Skeletal muscle tissue (tissue), 4 donors: ENCODE data around the gene RBM42. TPM values are rescaled to one million over a fixed set of nuclear protein-coding genes. Genes with fewer than 3 reads are reported as not detected.

Experiments
- H3K27ac ChIP-seq: one replicate; pipeline ENCODE4 v1.7.0; 2013; ENCODE audit warnings: mild to moderate bottlenecking, low read depth, low read length, inconsistent platforms
- H3K27me3 ChIP-seq, 3 donors: one replicate each; pipeline ENCODE4 v1.7.0; 2013; ENCODE audit warnings: low read length in 3 of 3; ENCODE audit not compliant: control insufficient read depth in 3 of 3, insufficient read depth in 3 of 3
- H3K36me3 ChIP-seq, 3 donors: one replicate each; pipeline ENCODE4 v1.7.0; 2013; ENCODE audit warnings: low read length in 3 of 3; ENCODE audit not compliant: control insufficient read depth in 3 of 3, insufficient read depth in 3 of 3
- H3K4me1 ChIP-seq, 3 donors: one replicate each; pipeline ENCODE4 v1.7.0; 2013; ENCODE audit warnings: low read length in 3 of 3, mild to moderate bottlenecking in 3 of 3; ENCODE audit not compliant: control insufficient read depth in 3 of 3, insufficient read depth in 3 of 3
- H3K4me3 ChIP-seq, 3 donors: one replicate each; pipeline ENCODE4 v1.7.0; 2013; ENCODE audit warnings: low read length in 3 of 3
- H3K9ac ChIP-seq, 3 donors: one replicate each; pipeline ENCODE4 v1.7.0; 2013; ENCODE audit warnings: low read length in 3 of 3, mild to moderate bottlenecking in 3 of 3, moderate library complexity in 2 of 3, low read depth in 1 of 3
- H3K9me3 ChIP-seq, 3 donors: one replicate each; pipeline ENCODE4 v1.7.0; 2013; ENCODE audit warnings: low read length in 3 of 3; ENCODE audit not compliant: control insufficient read depth in 3 of 3
- total RNA-seq: library from RNA; depleted of rRNA; stranded (reverse); fragments of >200 nt; gene quantifications from one replicate; pipeline ENCODE4 v1.2.3, GENCODE V29; 2014
- donor health status: Osteomylitis.

Gene RBM42
- total RNA-seq, 1 donor from 2014 or later, result 20.9 TPM

GRCh38 chr19:35665157-35665556 is 36.3 kb downstream of the RBM42 start:
- no peak overlapping the region for H3K27ac ChIP-seq
- no peaks in the 10 kb centered on the region for H3K4me1 ChIP-seq
- no peaks in the 10 kb centered on the region for H3K9me3 ChIP-seq
- peaks cover 3 to 31% (median 10%) of the 10 kb centered on the region in 3 donors for H3K36me3 ChIP-seq
- H3K27me3 ChIP-seq, result peaks cover 5 to 8% (median 7%) of the 10 kb centered on the region in 3 donors
- H3K9ac ChIP-seq, result no peak overlapping the region
- H3K4me3 ChIP-seq, result no peak overlapping the region

GRCh38 chr19:35665604-35666003 is 36.8 kb downstream of the RBM42 start:
- Histone ChIP-seq H3K36me3 (peaks cover 3 to 30% (median 10%) of the 10 kb centered on the region in 3 donors), H3K9me3 (no peaks in the 10 kb centered on the region), H3K9ac (no peak overlapping the region), H3K27ac (no peak overlapping the region), H3K4me1 (no peaks in the 10 kb centered on the region), H3K4me3 (no peak overlapping the region), H3K27me3 (peaks cover 5 to 8% (median 7%) of the 10 kb centered on the region in 3 donors)

- Histone ChIP-seq H3K9me3 (no peaks in the 10 kb centered on the region), H3K36me3 (peaks cover 3 to 24% (median 6%) of the 10 kb centered on the region in 3 donors), H3K9ac (no peak within 1 kb of the TSS), H3K4me1 (no peaks in the 10 kb centered on the region), H3K27ac (no peak within 1 kb of the TSS), H3K4me3 (no peak within 1 kb of the TSS), H3K27me3 (peaks cover 5 to 8% (median 7%) of the 10 kb centered on the region in 3 donors)
These were observed 37.5 kb downstream of the RBM42 start, which contains the start of gene UPK1A for GRCh38 chr19:35666251-35666913. UPK1A (plus strand) TSS chr19:35666517; CDS start chr19:35666813, 296 bp downstream.

DNA sequence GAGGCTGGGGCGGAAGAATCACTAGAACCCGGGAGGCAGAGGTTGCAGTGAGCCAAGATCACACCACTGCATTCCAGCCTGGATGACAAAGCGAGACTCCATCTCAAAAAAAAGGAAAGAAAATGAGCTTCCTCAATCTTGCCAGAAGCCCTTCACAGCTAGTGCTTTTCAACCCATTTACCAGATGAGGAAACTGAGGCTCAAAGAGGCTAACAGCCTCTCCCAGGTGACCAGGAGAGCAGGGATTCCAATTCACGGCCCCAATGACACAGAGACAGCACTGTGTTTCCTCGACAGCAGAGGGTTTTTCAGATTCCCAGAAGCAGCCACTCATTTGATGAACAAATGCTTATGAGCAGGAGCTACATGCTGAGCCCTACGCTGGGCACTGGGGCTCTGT is 40.7 kb downstream of the RBM42 start:
- H3K9ac ChIP-seq, result no peak overlapping the region
- H3K27ac ChIP-seq, result no peak overlapping the region
- no peak overlapping the region for H3K4me3 ChIP-seq
- H3K27me3 ChIP-seq, result peaks cover 21 to 29% (median 23%) of the 10 kb centered on the region in 3 donors
- H3K4me1 ChIP-seq, result peaks cover 0 to 6% (median 4%) of the 10 kb centered on the region in 3 donors
- peaks cover 0 to 3% (median 2%) of the 10 kb centered on the region in 3 donors for H3K36me3 ChIP-seq
- H3K9me3 ChIP-seq, result no peaks in the 10 kb centered on the region

- Histone ChIP-seq H3K4me3 (no peak overlapping the region), H3K9ac (no peak overlapping the region), H3K36me3 (peaks cover 0 to 2% (median 2%) of the 10 kb centered on the region in 3 donors), H3K9me3 (no peaks in the 10 kb centered on the region), H3K27me3 (peaks cover 21 to 31% (median 25%) of the 10 kb centered on the region in 3 donors), H3K27ac (no peak overlapping the region), H3K4me1 (peaks cover 0 to 6% (median 4%) of the 10 kb centered on the region in 3 donors)
These were observed 41.1 kb downstream of the RBM42 start for GRCh38 chr19:35669974-35670373.

- Histone ChIP-seq H3K36me3 (no peaks in the 10 kb centered on the region), H3K27ac (no peak overlapping the region), H3K4me1 (peaks cover 0 to 6% (median 4%) of the 10 kb centered on the region in 3 donors), H3K9me3 (no peaks in the 10 kb centered on the region), H3K4me3 (no peak overlapping the region), H3K27me3 (peaks cover 23 to 34% (median 28%) of the 10 kb centered on the region in 3 donors), H3K9ac (no peak overlapping the region)
These were observed 41.9 kb downstream of the RBM42 start for GRCh38 chr19:35670686-35671085.

GRCh38 chr19:35671818-35672217 is 43.0 kb downstream of the RBM42 start:
- Histone ChIP-seq H3K27ac (no peak overlapping the region), H3K4me1 (peaks cover 0 to 6% (median 4%) of the 10 kb centered on the region in 3 donors), H3K36me3 (no peaks in the 10 kb centered on the region), H3K9me3 (no peaks in the 10 kb centered on the region), H3K9ac (no peak overlapping the region), H3K27me3 (peaks cover 25 to 36% (median 32%) of the 10 kb centered on the region in 3 donors), H3K4me3 (no peak overlapping the region)

DNA sequence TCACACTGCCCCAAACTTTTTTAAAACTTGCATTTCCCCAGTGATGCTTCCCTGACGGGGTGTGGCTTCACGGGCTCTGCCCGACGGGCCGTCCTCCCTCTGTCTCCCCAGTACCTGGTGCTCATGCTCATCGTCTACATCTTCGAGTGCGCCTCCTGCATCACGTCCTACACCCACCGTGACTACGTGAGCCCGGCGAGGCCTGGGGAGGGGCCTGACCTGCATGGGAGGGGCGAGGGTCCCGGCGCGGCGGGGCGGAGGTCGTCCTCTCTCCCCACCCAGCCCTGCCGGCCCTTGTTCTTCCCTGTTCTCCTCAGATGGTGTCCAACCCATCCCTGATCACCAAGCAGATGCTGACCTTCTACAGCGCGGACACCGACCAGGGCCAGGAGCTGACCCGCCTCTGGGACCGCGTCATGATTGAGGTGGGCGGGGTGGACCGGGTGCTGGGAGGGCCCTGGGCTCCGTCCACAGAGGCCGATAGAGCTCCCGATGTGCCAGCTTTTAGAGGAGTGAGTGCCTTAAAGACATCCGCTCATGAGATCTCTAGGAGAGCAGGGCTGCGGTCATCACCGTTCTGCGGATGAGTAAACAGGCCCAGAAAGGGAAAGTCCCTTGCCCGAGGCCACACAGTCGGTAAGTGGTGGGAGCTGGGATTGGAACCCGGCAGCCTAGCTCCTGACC is 44.4 kb downstream of the RBM42 start:
- Histone ChIP-seq H3K9me3 (no peaks in the 10 kb centered on the region), H3K36me3 (no peaks in the 10 kb centered on the region), H3K9ac (peak overlapping the region in 1 of 3 donors; percentile 25), H3K4me3 (peak overlapping the region in 1 of 3 donors; percentile 43), H3K4me1 (peaks cover 0 to 6% (median 4%) of the 10 kb centered on the region in 3 donors), H3K27ac (no peak overlapping the region), H3K27me3 (peaks cover 27 to 36% (median 32%) of the 10 kb centered on the region in 3 donors)

DNA sequence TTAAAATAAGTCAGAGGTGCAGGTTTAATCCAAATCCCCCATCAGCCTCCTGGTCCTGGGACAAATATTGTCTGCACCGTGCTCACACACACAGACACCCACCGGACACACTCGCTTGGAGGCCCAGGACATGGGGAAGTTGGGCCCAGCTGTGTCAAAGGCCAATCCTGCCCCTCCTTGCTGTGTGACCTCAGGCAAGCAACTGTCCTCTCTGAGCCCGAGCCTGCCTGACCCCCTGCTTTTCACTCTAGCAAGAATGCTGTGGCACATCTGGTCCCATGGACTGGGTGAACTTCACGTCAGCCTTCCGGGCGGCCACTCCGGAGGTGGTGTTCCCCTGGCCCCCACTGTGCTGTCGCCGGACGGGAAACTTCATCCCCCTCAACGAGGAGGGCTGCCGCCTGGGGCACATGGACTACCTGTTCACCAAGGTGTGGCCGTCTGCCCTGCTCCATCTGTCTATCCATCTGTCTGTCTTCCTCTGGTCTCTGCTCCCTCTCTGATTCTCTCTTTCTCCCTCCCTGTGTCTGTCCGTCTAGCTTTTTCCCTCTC is 46.8 kb downstream of the RBM42 start:
- Histone ChIP-seq H3K9ac (no peak overlapping the region), H3K36me3 (no peaks in the 10 kb centered on the region), H3K4me1 (peaks cover 0 to 6% (median 4%) of the 10 kb centered on the region in 3 donors), H3K27ac (no peak overlapping the region), H3K4me3 (no peak overlapping the region), H3K27me3 (peaks cover 22 to 28% (median 28%) of the 10 kb centered on the region in 3 donors), H3K9me3 (no peaks in the 10 kb centered on the region)
